Measurements from ENCODE around the gene CAMK2N1. TPM values are rescaled to one million over a fixed set of nuclear protein-coding genes. Genes with fewer than 3 reads are reported as not detected.

The CAMK2N1 gene
- total and polyA plus RNA-seq, 2 of the 8 experiments (the other 6 are each of a cell fraction or from before 2014, with no cell fraction given), result 2.3 to 5.6 TPM

DNA sequence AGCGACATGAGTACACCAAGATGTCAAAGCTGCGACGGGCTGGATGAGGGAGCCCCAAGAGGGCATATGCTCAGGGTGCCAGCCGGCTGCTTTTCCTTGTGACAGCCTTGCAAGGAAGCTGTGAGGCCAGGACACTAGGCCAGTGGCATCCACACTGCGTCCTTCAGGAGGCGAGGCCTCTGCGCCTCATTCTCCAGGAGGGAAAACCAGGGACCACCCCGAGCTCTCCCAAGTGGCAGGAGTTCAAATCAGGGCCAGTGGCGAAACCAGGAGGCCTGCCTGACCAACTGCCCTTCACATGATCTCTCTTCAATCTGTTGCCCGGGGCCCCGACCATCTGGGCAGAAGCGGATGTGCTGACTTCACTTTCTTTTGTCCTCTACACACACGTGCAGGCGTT lies 13.7 kb upstream of the CAMK2N1 start:
- Histone ChIP-seq H3K4me1 (replicated peaks in 1 of 4; ENCODE audit: control insufficient read depth in 3 of 4, insufficient read depth in 4 of 4, low read length in 3 of 4) (peaks cover 0 to 3% (median 0%) of the 10 kb centered on the region in 4 experiments; a peak in 1 of 7 replicates), H2BK120ac (replicated peaks; ENCODE audit: low read depth, low read length) (no peak overlapping the region), H3K36me3 (ENCODE audit: control insufficient read depth in 2 of 4, insufficient read depth in 4 of 4, low read length in 3 of 4) (peaks cover 8 to 29% (median 24%) of the 10 kb centered on the region in 4 experiments), H3K9ac (replicated peaks in 1 of 4; ENCODE audit: extremely low read depth in 1 of 4, low read depth in 3 of 4, low read length in 3 of 4) (no peak overlapping the region), H3K79me1 (ENCODE audit: low read depth, low read length) (no peaks in the 10 kb centered on the region), H2BK12ac (ENCODE audit: low read depth, low read length) (no peak overlapping the region), H3K27me3 (replicated peaks in 1 of 4; ENCODE audit: control insufficient read depth in 3 of 4, extremely low read depth in 1 of 4, insufficient read depth in 3 of 4, low read length in 3 of 4) (no peaks in the 10 kb centered on the region), H3K27ac (ENCODE audit: low read depth, low read length) (no peak overlapping the region), H4K8ac (ENCODE audit: extremely low read depth, insufficient read depth, low read length) (no peak overlapping the region), H3K23ac (ENCODE audit: insufficient read length) (no peak overlapping the region), H4K20me1 (replicated peaks in 1 of 2; ENCODE audit: control insufficient read depth in 1 of 2, insufficient read depth in 2 of 2, low read length in 2 of 2) (peaks cover 0 to 4% of the 10 kb centered on the region in 2 experiments), H2BK20ac (ENCODE audit: low read length) (no peak overlapping the region), H4K91ac (replicated peaks; ENCODE audit: insufficient read length, low read length) (no peak overlapping the region), H2AFZ (ENCODE audit: low read length) (no peak overlapping the region), H3K56ac (replicated peaks; ENCODE audit: insufficient read length, low read depth, low read length) (no peak overlapping the region), H2AK5ac (ENCODE audit: low read depth, low read length) (no peak overlapping the region), H3K4ac (replicated peaks; ENCODE audit: insufficient read length, low read depth, low read length) (no peak overlapping the region), H3K9me3 (ENCODE audit: insufficient read depth in 2 of 2, low read depth in 1 of 2, low read length in 1 of 2) (no peaks in the 10 kb centered on the region), H3K18ac (ENCODE audit: extremely low read depth, low read length) (no peak overlapping the region), H2BK5ac (ENCODE audit: low read depth, low read length) (no peak overlapping the region), H2BK15ac (ENCODE audit: low read length) (no peak overlapping the region), H4K5ac (ENCODE audit: insufficient read length, low read depth, low read length) (no peak overlapping the region), H3K4me3 (ENCODE audit: extremely low read depth in 1 of 4, insufficient read depth in 2 of 4, low read depth in 3 of 4, low read length in 4 of 4) (no peak overlapping the region), H3K23me2 (ENCODE audit: low read depth, low read length) (no peaks in the 10 kb centered on the region), H3K79me2 (ENCODE audit: control insufficient read depth in 1 of 2, insufficient read depth in 2 of 2, low read length in 2 of 2) (peaks cover 0 to 6% of the 10 kb centered on the region in 2 experiments; a peak in 2 of 4 replicates), H3K4me2 (ENCODE audit: insufficient read depth in 1 of 2, low read depth in 2 of 2, low read length in 2 of 2) (no peak overlapping the region), H3K14ac (ENCODE audit: insufficient read length) (no peak overlapping the region)
- 88% methylated on average over 14 of the region's 14 CpGs; no CpG with 5 or more reads in 1 of the 2 experiments for WGBS, 2 experiments (ENCODE audit: extremely low coverage in 1 of 2, insufficient coverage in 1 of 2, insufficient read length in 1 of 2, insufficient replicate concordance in 2 of 2, low coverage in 1 of 2, low lambda C conversion rate in 2 of 2, missing lambda C conversion rate in 1 of 2)
- DNase-seq (ENCODE audit: low read depth in 1 of 2, low spot score in 2 of 2) (no peak), FAIRE-seq (no peak)
- no peak for TF ChIP-seq HDAC6 (IDR thresholded peaks at IDR 0.05; ENCODE audit: low read depth, low read length)
- TF ChIP-seq, protein P1, sequence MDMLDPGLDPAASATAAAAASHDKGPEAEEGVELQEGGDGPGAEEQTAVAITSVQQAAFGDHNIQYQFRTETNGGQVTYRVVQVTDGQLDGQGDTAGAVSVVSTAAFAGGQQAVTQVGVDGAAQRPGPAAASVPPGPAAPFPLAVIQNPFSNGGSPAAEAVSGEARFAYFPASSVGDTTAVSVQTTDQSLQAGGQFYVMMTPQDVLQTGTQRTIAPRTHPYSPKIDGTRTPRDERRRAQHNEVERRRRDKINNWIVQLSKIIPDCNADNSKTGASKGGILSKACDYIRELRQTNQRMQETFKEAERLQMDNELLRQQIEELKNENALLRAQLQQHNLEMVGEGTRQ (IDR thresholded peaks at IDR 0.05; ENCODE audit: low read length), result no peak
- TF ChIP-seq GTF2F1 (IDR thresholded peaks at IDR 0.05; ENCODE audit: borderline replicate concordance, low read depth, low read length), result no peak
- no peak for TF ChIP-seq NANOG (IDR thresholded peaks at IDR 0.05; ENCODE audit: insufficient read depth, low read depth, low read length, poor library complexity, severe bottlenecking)
- ChIA-PET POLR2A (ENCODE audit: partially characterized antibody) (no interaction called here), CTCF (ENCODE audit: partially characterized antibody) (interaction anchor here (0.6 to 1.4 kb wide), 3 partner anchors 16 to 283 kb away, joined by 3 read pairs; no protein-coding TSS in a partner anchor)

All from H1 (cell line).